ENCODE data around the gene CLDND2.
"Not testable (repeated sequence)": the region's sequence is repeated elsewhere in the genome, so short reads cannot be mapped to it uniquely, and the experiment has no call there.

Gene CLDND2

GRCh38 chr19:51399231-51399630 is 30.4 kb upstream of the CLDND2 start:
- Histone ChIP-seq H3K9ac (ENCODE audit: low read depth in 1 of 2, low read length in 2 of 2) (no peak overlapping the region), H3K36me3 (ENCODE audit: control insufficient read depth in 2 of 2, insufficient read depth in 2 of 2, low read length in 2 of 2) (no peaks in the 10 kb centered on the region), H3K27ac (ENCODE audit: low read depth in 2 of 2, low read length in 2 of 2) (no peak overlapping the region), H3K4me3 (ENCODE audit: low read length in 2 of 2) (no peak overlapping the region), H3K9me3 (ENCODE audit: control insufficient read depth in 2 of 2, low read length in 2 of 2) (peaks cover 0 to 4% of the 10 kb centered on the region in 2 donors), H3K4me1 (ENCODE audit: control insufficient read depth in 2 of 2, insufficient read depth in 2 of 2, low read length in 2 of 2) (peaks cover 3 to 7% of the 10 kb centered on the region in 2 donors), H3K27me3 (ENCODE audit: control insufficient read depth in 2 of 2, insufficient read depth in 2 of 2, low read length in 2 of 2) (no peaks in the 10 kb centered on the region)

- Histone ChIP-seq H3K4me1 (ENCODE audit: control insufficient read depth in 2 of 2, insufficient read depth in 2 of 2, low read length in 2 of 2) (peaks cover 6 to 7% of the 10 kb centered on the region in 2 donors), H3K27ac (ENCODE audit: low read depth in 2 of 2, low read length in 2 of 2) (no peak overlapping the region), H3K9me3 (ENCODE audit: control insufficient read depth in 2 of 2, low read length in 2 of 2) (peaks cover 0 to 4% of the 10 kb centered on the region in 2 donors), H3K9ac (ENCODE audit: low read depth in 1 of 2, low read length in 2 of 2) (no peak overlapping the region), H3K4me3 (ENCODE audit: low read length in 2 of 2) (no peak overlapping the region), H3K27me3 (ENCODE audit: control insufficient read depth in 2 of 2, insufficient read depth in 2 of 2, low read length in 2 of 2) (no peaks in the 10 kb centered on the region), H3K36me3 (ENCODE audit: control insufficient read depth in 2 of 2, insufficient read depth in 2 of 2, low read length in 2 of 2) (no peaks in the 10 kb centered on the region)
Measured at GRCh38 chr19:51398096-51398704, 29.4 kb upstream of the CLDND2 start.

- H3K27me3 ChIP-seq (ENCODE audit: control insufficient read depth in 2 of 2, insufficient read depth in 2 of 2, low read length in 2 of 2); H3K27ac ChIP-seq (ENCODE audit: low read depth in 2 of 2, low read length in 2 of 2); H3K9ac ChIP-seq (ENCODE audit: low read depth in 1 of 2, low read length in 2 of 2); H3K36me3 ChIP-seq (ENCODE audit: control insufficient read depth in 2 of 2, insufficient read depth in 2 of 2, low read length in 2 of 2); H3K9me3 ChIP-seq (ENCODE audit: control insufficient read depth in 2 of 2, low read length in 2 of 2); H3K4me3 ChIP-seq (ENCODE audit: low read length in 2 of 2); H3K4me1 ChIP-seq (ENCODE audit: control insufficient read depth in 2 of 2, insufficient read depth in 2 of 2, low read length in 2 of 2): not testable (repeated sequence)
Measured at GRCh38 chr19:51397453-51397852, 28.6 kb upstream of the CLDND2 start.

GRCh38 chr19:51396175-51396574 is 27.4 kb upstream of the CLDND2 start:
- Histone ChIP-seq H3K36me3 (ENCODE audit: control insufficient read depth in 2 of 2, insufficient read depth in 2 of 2, low read length in 2 of 2) (no peaks in the 10 kb centered on the region), H3K9me3 (ENCODE audit: control insufficient read depth in 2 of 2, low read length in 2 of 2) (no peaks in the 10 kb centered on the region), H3K4me1 (ENCODE audit: control insufficient read depth in 2 of 2, insufficient read depth in 2 of 2, low read length in 2 of 2) (peaks cover 6 to 7% of the 10 kb centered on the region in 2 donors), H3K9ac (ENCODE audit: low read depth in 1 of 2, low read length in 2 of 2) (no peak overlapping the region), H3K27ac (ENCODE audit: low read depth in 2 of 2, low read length in 2 of 2) (no peak overlapping the region), H3K4me3 (ENCODE audit: low read length in 2 of 2) (no peak overlapping the region), H3K27me3 (ENCODE audit: control insufficient read depth in 2 of 2, insufficient read depth in 2 of 2, low read length in 2 of 2) (no peaks in the 10 kb centered on the region)

GRCh38 chr19:51394050-51394836 is 25.4 kb upstream of the CLDND2 start:
- Histone ChIP-seq H3K9ac (ENCODE audit: low read depth in 1 of 2, low read length in 2 of 2) (peak overlapping the region; percentile 54 to 67), H3K27me3 (ENCODE audit: control insufficient read depth in 2 of 2, insufficient read depth in 2 of 2, low read length in 2 of 2) (no peaks in the 10 kb centered on the region), H3K9me3 (ENCODE audit: control insufficient read depth in 2 of 2, low read length in 2 of 2) (no peaks in the 10 kb centered on the region), H3K36me3 (ENCODE audit: control insufficient read depth in 2 of 2, insufficient read depth in 2 of 2, low read length in 2 of 2) (no peaks in the 10 kb centered on the region), H3K4me3 (ENCODE audit: low read length in 2 of 2) (peak overlapping the region; percentile 63 to 81), H3K4me1 (ENCODE audit: control insufficient read depth in 2 of 2, insufficient read depth in 2 of 2, low read length in 2 of 2) (peaks cover 6 to 7% of the 10 kb centered on the region in 2 donors), H3K27ac (ENCODE audit: low read depth in 2 of 2, low read length in 2 of 2) (peak overlapping the region; percentile 59 to 76)

- Histone ChIP-seq H3K36me3 (ENCODE audit: control insufficient read depth in 2 of 2, insufficient read depth in 2 of 2, low read length in 2 of 2) (no peaks in the 10 kb centered on the region), H3K27me3 (ENCODE audit: control insufficient read depth in 2 of 2, insufficient read depth in 2 of 2, low read length in 2 of 2) (no peaks in the 10 kb centered on the region), H3K27ac (ENCODE audit: low read depth in 2 of 2, low read length in 2 of 2) (no peak overlapping the region), H3K4me1 (ENCODE audit: control insufficient read depth in 2 of 2, insufficient read depth in 2 of 2, low read length in 2 of 2) (peaks cover 6 to 7% of the 10 kb centered on the region in 2 donors), H3K9me3 (ENCODE audit: control insufficient read depth in 2 of 2, low read length in 2 of 2) (no peaks in the 10 kb centered on the region), H3K9ac (ENCODE audit: low read depth in 1 of 2, low read length in 2 of 2) (no peak overlapping the region), H3K4me3 (ENCODE audit: low read length in 2 of 2) (no peak overlapping the region)
Measured at GRCh38 chr19:51392701-51393100, 23.9 kb upstream of the CLDND2 start.

GRCh38 chr19:51391073-51391611 is 22.3 kb upstream of the CLDND2 start:
- Histone ChIP-seq H3K9ac (ENCODE audit: low read depth in 1 of 2, low read length in 2 of 2) (no peak overlapping the region), H3K27ac (ENCODE audit: low read depth in 2 of 2, low read length in 2 of 2) (no peak overlapping the region), H3K36me3 (ENCODE audit: control insufficient read depth in 2 of 2, insufficient read depth in 2 of 2, low read length in 2 of 2) (no peaks in the 10 kb centered on the region), H3K27me3 (ENCODE audit: control insufficient read depth in 2 of 2, insufficient read depth in 2 of 2, low read length in 2 of 2) (no peaks in the 10 kb centered on the region), H3K9me3 (ENCODE audit: control insufficient read depth in 2 of 2, low read length in 2 of 2) (no peaks in the 10 kb centered on the region), H3K4me1 (ENCODE audit: control insufficient read depth in 2 of 2, insufficient read depth in 2 of 2, low read length in 2 of 2) (peaks cover 6 to 7% of the 10 kb centered on the region in 2 donors), H3K4me3 (ENCODE audit: low read length in 2 of 2) (no peak overlapping the region)

- Histone ChIP-seq H3K4me1 (ENCODE audit: control insufficient read depth in 2 of 2, insufficient read depth in 2 of 2, low read length in 2 of 2) (peaks cover 0 to 3% of the 10 kb centered on the region in 2 donors), H3K27ac (ENCODE audit: low read depth in 2 of 2, low read length in 2 of 2) (no peak overlapping the region), H3K9ac (ENCODE audit: low read depth in 1 of 2, low read length in 2 of 2) (no peak overlapping the region), H3K4me3 (ENCODE audit: low read length in 2 of 2) (no peak overlapping the region), H3K9me3 (ENCODE audit: control insufficient read depth in 2 of 2, low read length in 2 of 2) (no peaks in the 10 kb centered on the region), H3K27me3 (ENCODE audit: control insufficient read depth in 2 of 2, insufficient read depth in 2 of 2, low read length in 2 of 2) (peaks cover 0 to 2% of the 10 kb centered on the region in 2 donors), H3K36me3 (ENCODE audit: control insufficient read depth in 2 of 2, insufficient read depth in 2 of 2, low read length in 2 of 2) (no peaks in the 10 kb centered on the region)
Measured at GRCh38 chr19:51389143-51389542, 20.3 kb upstream of the CLDND2 start.

GRCh38 chr19:51387924-51388389 is 19.2 kb upstream of the CLDND2 start, which contains the start of gene LIM2:
LIM2 (minus strand) TSS chr19:51387974; CDS start chr19:51387443, 531 bp downstream.
- Histone ChIP-seq H3K4me3 (ENCODE audit: low read length in 2 of 2) (no peak within 1 kb of the TSS), H3K9me3 (ENCODE audit: control insufficient read depth in 2 of 2, low read length in 2 of 2) (no peaks in the 10 kb centered on the region), H3K27ac (ENCODE audit: low read depth in 2 of 2, low read length in 2 of 2) (no peak within 1 kb of the TSS), H3K4me1 (ENCODE audit: control insufficient read depth in 2 of 2, insufficient read depth in 2 of 2, low read length in 2 of 2) (no peaks in the 10 kb centered on the region), H3K36me3 (ENCODE audit: control insufficient read depth in 2 of 2, insufficient read depth in 2 of 2, low read length in 2 of 2) (no peaks in the 10 kb centered on the region), H3K9ac (ENCODE audit: low read depth in 1 of 2, low read length in 2 of 2) (no peak within 1 kb of the TSS), H3K27me3 (ENCODE audit: control insufficient read depth in 2 of 2, insufficient read depth in 2 of 2, low read length in 2 of 2) (peaks cover 0 to 2% of the 10 kb centered on the region in 2 donors)

- Histone ChIP-seq H3K9ac (ENCODE audit: low read depth in 1 of 2, low read length in 2 of 2) (no peak overlapping the region), H3K9me3 (ENCODE audit: control insufficient read depth in 2 of 2, low read length in 2 of 2) (no peaks in the 10 kb centered on the region), H3K27me3 (ENCODE audit: control insufficient read depth in 2 of 2, insufficient read depth in 2 of 2, low read length in 2 of 2) (peaks cover 0 to 2% of the 10 kb centered on the region in 2 donors), H3K4me1 (ENCODE audit: control insufficient read depth in 2 of 2, insufficient read depth in 2 of 2, low read length in 2 of 2) (no peaks in the 10 kb centered on the region), H3K36me3 (ENCODE audit: control insufficient read depth in 2 of 2, insufficient read depth in 2 of 2, low read length in 2 of 2) (no peaks in the 10 kb centered on the region), H3K4me3 (ENCODE audit: low read length in 2 of 2) (no peak overlapping the region), H3K27ac (ENCODE audit: low read depth in 2 of 2, low read length in 2 of 2) (no peak overlapping the region)
Measured at GRCh38 chr19:51386882-51387520, 18.2 kb upstream of the CLDND2 start.
